GM12875 (cell line): Measurements from ENCODE around the gene SORCS2.

Source experiments
- H3K4me3 ChIP-seq: one replicate; pipeline ENCODE4 v1.5.1; 2011; ENCODE audit warnings: low read depth, low read length, control low read depth
- TF ChIP-seq, protein P1 (sequence below): IDR thresholded peaks from 2 replicates; pipeline ENCODE4 v1.5.1; 2011; ENCODE audit warnings: low read depth, mild to moderate bottlenecking, control low read depth, inconsistent platforms, low read length, moderate library complexity, borderline replicate concordance; ENCODE audit not compliant: insufficient read depth

The SORCS2 gene

DNA sequence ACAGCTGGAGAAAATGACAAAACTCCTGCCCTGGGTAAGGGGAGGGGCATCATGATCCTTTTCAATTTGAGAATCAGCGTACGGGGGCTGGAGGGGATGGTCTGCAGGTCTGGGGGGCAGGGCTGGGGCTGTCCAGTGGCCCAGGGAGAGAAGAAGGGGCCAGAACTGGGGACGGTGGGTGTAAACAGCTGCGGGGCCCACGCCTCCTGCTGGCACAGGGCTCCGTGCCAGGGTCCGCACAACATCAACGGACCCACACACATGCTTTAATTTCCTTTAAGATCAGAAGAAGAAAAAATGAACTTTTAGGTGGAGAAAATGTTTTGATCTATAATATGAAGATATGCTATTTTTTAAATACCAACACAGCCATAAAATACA lies 190.3 kb downstream of the SORCS2 start:
- TF ChIP-seq, protein P1, sequence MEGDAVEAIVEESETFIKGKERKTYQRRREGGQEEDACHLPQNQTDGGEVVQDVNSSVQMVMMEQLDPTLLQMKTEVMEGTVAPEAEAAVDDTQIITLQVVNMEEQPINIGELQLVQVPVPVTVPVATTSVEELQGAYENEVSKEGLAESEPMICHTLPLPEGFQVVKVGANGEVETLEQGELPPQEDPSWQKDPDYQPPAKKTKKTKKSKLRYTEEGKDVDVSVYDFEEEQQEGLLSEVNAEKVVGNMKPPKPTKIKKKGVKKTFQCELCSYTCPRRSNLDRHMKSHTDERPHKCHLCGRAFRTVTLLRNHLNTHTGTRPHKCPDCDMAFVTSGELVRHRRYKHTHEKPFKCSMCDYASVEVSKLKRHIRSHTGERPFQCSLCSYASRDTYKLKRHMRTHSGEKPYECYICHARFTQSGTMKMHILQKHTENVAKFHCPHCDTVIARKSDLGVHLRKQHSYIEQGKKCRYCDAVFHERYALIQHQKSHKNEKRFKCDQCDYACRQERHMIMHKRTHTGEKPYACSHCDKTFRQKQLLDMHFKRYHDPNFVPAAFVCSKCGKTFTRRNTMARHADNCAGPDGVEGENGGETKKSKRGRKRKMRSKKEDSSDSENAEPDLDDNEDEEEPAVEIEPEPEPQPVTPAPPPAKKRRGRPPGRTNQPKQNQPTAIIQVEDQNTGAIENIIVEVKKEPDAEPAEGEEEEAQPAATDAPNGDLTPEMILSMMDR: no peak
- no peak overlapping the region for H3K4me3 ChIP-seq

DNA sequence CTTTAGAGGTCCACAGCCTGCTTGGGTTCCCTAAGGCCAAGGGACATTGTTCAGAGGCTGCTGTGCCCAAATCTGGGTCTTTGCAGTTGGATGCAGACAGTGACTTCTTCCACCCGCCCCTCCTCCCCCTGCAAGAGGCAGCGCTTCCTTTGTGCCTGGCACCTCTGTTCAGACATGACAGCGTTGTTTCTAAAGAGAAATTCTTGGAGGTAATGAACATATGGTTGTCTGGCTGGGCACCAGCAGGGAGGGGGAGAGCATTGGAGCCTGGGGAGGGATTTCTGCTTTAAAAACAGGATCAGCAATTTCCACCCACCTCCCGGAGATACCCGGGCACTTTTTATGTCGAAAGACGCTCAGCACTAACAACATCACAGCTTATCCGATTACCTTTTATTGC lies 190.9 kb downstream of the SORCS2 start:
- H3K4me3 ChIP-seq: no peak overlapping the region
- TF ChIP-seq, protein P1: no peak

DNA sequence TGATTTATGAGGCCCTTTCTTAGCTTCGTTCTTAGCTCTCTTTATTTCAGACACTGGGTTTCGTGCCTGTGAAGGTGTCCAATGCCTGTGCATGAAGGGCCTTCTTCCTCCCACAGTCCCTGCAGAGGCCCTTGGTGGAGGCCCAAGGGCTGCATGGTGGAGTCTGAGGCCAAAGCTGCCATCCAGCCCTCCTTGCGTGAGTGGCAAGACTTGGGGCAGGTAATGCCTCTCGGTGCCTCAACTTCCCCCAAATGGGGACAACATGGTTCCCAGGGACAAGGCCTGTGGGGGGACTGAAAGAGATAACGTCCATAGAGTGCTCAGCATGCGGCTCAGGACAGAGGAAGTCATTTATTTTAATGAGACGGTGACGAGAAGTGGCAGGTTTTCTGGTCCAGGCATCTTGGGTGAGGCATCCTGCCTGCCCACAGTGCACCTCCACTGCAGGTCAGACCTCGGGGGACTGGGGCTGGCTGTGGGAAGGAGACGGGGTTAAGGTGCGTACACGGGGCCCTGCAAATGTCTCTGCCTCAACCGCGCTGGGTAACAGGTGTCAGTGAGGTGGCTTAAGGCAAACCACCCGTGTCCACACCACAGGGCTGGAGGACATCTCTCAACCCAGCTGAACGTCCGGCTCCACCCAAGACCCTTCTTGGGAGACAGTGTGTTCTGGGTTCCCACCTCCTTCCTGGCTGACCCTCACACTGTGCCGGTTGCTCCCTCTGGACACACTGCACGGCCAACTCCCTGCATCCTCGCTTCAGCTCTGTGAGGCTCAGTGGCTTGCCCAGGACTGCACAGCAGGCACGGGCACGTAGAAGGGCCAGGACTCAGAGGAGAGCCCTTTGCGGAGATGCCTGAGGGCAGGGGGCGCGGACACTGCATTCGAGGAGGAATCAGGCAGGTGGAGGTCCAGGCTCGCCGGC lies 191.9 kb downstream of the SORCS2 start:
- TF ChIP-seq, protein P1: no peak
- H3K4me3 ChIP-seq: no peak overlapping the region

DNA sequence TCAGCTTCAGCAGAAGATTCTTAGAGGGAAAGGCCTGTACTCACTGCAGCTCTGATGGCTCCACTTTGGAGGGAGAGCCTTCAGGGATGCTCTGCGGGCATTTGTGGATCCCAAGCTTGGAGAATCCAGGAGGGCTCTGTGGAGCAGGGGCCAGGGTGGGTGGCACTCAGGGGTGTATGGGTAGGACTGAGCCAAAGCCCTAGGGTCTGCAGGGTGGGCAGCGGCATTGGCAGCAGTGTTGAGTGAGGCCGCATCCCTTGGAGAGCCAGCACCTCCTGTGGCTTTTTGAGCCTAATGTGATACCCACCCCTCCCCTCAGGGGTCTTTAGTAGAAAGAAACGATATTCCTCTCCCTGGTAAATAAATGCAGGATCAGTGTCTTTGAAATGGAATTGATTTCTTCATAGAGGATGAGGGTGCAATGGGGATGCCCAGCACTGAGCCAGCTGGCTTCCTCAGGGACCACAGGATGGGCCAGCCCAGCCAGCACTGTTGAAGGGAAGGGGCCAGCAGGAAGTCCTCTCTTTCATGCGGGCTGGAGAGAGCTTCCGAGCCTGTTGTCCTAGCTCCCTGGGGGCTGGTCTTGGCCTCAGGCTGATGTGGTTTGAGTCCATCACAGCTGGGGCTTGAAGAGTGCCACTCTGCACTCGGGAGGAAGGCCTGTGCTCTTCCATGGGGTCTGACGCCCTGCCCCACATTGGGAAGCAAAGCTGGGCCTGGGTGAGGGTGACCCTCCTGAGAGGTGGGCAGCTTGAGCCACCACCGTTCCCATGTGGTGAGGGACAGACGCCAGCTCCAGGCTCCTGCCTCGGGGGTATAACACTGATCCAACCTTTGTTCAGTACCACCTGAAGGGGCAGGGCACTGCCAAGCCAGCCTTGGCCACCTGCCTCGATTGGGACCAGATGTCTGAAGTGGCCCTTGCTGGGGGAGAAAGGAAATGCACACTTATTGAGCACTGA lies 192.9 kb downstream of the SORCS2 start:
- H3K4me3 ChIP-seq: no peak overlapping the region
- TF ChIP-seq, protein P1: no peak

DNA sequence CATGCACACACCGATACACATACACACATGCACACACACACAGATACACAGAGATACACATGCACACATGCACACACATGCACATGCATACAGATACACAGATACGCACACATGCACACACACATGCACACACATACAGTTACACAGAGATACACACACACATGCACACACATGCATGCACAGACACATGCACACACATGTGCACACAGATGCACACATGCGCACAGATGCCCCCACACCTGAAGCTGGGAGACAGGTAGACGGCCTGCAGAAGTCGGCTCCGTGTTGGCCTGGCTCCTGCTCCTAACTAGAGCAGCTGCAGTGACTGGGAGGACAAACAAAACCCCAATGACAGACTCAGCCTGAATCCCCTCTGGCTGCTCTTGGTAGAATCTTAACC lies 195.6 kb downstream of the SORCS2 start:
- no peak overlapping the region for H3K4me3 ChIP-seq
- TF ChIP-seq, protein P1: no peak

DNA sequence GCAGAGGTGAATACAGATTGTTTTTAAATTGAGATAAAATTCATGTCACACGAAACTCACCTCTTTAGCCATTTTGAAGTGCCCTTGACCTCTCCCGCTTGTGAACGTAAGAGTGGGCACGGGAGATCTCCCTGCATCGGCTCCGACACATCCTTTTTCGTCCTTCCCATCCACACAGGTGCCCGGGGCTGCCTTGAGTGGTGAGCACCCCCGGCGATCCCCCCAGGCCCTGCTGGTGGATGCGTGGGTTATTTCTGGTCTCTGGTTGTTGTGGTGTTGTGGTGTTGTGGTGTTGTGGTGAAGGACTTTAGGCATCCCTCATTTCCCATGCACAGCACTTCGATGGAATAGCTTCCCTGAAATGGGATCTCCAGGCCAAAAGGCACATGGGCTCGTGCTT lies 196.3 kb downstream of the SORCS2 start:
- TF ChIP-seq, protein P1: no peak
- H3K4me3 ChIP-seq: no peak overlapping the region
